Large intestine (tissue), 3 donors: ENCODE data around the gene RGS9. TPM values are rescaled to one million over a fixed set of nuclear protein-coding genes. Genes with fewer than 3 reads are reported as not detected.
"Not testable (repeated sequence)": the region's sequence is repeated elsewhere in the genome, so short reads cannot be mapped to it uniquely, and the experiment has no call there.

Experiments
- DNase-seq, 2 donors: peaks; one replicate each; pipeline versions ENCODE4 v3.0.0 to v3.0.0-alpha.2; 2013
- H3K27ac ChIP-seq: one replicate; pipeline ENCODE4 v1.5.1; 2013; ENCODE audit warnings: low read length
- H3K27me3 ChIP-seq: 2 replicates; pipeline ENCODE4 v1.6.1; 2013; ENCODE audit warnings: low read length; ENCODE audit not compliant: control insufficient read depth, insufficient read depth
- H3K36me3 ChIP-seq: 2 replicates; pipeline ENCODE4 v1.6.1; 2013; ENCODE audit warnings: low read length; ENCODE audit not compliant: control insufficient read depth, insufficient read depth
- H3K4me1 ChIP-seq: one replicate; pipeline ENCODE4 v1.6.1; 2013; ENCODE audit warnings: low read length; ENCODE audit not compliant: control insufficient read depth, insufficient read depth
- H3K4me3 ChIP-seq: one replicate; pipeline ENCODE4 v1.5.1; 2013; ENCODE audit warnings: low read length
- H3K9me3 ChIP-seq: one replicate; pipeline ENCODE4 v1.6.1; 2013; ENCODE audit warnings: mild to moderate bottlenecking, low read depth, low read length, moderate library complexity; ENCODE audit not compliant: control insufficient read depth
- WGBS: methylation state at CpG from one replicate; pipeline ENCODE4 v1.1.5; 2013; ENCODE audit warnings: low lambda C conversion rate; ENCODE audit not compliant: insufficient coverage; 5-methylcytosine and 5-hydroxymethylcytosine counted together
- polyA plus RNA-seq: library from polyadenylated mRNA; unstranded; fragments of 120-200 nt; gene quantifications from one replicate; pipeline ENCODE4 v1.2.1, GENCODE V29; 2013

Gene RGS9
- polyA plus RNA-seq, 1 donor: 7.5 TPM

GRCh38 chr17:65207448-65207847 lies 70.3 kb downstream of the RGS9 start:
- not testable (repeated sequence) for H3K4me3 ChIP-seq

GRCh38 chr17:65208717-65209116 lies 71.5 kb downstream of the RGS9 start:
- no CpG with 5 or more reads among the region's 1 CpG for WGBS
- no peak overlapping the region for H3K4me3 ChIP-seq
- H3K9me3 ChIP-seq: no peaks in the 10 kb centered on the region
- H3K27ac ChIP-seq: no peak overlapping the region
- no peaks in the 10 kb centered on the region for H3K4me1 ChIP-seq
- DNase-seq: no peak
- no peaks in the 10 kb centered on the region for H3K36me3 ChIP-seq
- H3K27me3 ChIP-seq: peaks cover 2% of the 10 kb centered on the region

More at GRCh38 chr17:65207448-65207847, 70.3 kb downstream of the RGS9 start:
- not testable (repeated sequence) for H3K27me3 ChIP-seq, H3K36me3 ChIP-seq, DNase-seq, H3K4me1 ChIP-seq, H3K27ac ChIP-seq, H3K9me3 ChIP-seq
- WGBS: no CpG with 5 or more reads among the region's 1 CpG

- H3K27me3 ChIP-seq: peaks cover 12% of the 10 kb centered on the region
- no peak for DNase-seq
- 100% methylated on average over 1 of the region's 4 CpGs for WGBS
- no peak overlapping the region for H3K27ac ChIP-seq
- no peaks in the 10 kb centered on the region for H3K9me3 ChIP-seq
- H3K4me3 ChIP-seq: no peak overlapping the region
- H3K4me1 ChIP-seq: no peaks in the 10 kb centered on the region
- H3K36me3 ChIP-seq: no peaks in the 10 kb centered on the region
These were observed 81.1 kb downstream of the RGS9 start for GRCh38 chr17:65218261-65218660.

GRCh38 chr17:65219124-65219523 lies 82.0 kb downstream of the RGS9 start:
- no peaks in the 10 kb centered on the region for H3K36me3 ChIP-seq
- 100% methylated on average over 2 of the region's 3 CpGs for WGBS
- no peaks in the 10 kb centered on the region for H3K9me3 ChIP-seq
- H3K27ac ChIP-seq: no peak overlapping the region
- no peaks in the 10 kb centered on the region for H3K4me1 ChIP-seq
- no peak for DNase-seq
- H3K4me3 ChIP-seq: no peak overlapping the region
- peaks cover 12% of the 10 kb centered on the region for H3K27me3 ChIP-seq

- Histone ChIP-seq H3K27ac (no peak overlapping the region), H3K4me1 (no peaks in the 10 kb centered on the region), H3K9me3 (no peaks in the 10 kb centered on the region), H3K27me3 (peaks cover 8% of the 10 kb centered on the region), H3K4me3 (no peak overlapping the region), H3K36me3 (no peaks in the 10 kb centered on the region)
- no peak for DNase-seq
- 83% methylated on average over 1 of the region's 3 CpGs for WGBS
These were observed 82.5 kb downstream of the RGS9 start for GRCh38 chr17:65219707-65220106.

- Histone ChIP-seq H3K36me3 (no peaks in the 10 kb centered on the region), H3K4me3 (no peak overlapping the region), H3K27ac (no peak overlapping the region), H3K4me1 (no peaks in the 10 kb centered on the region), H3K9me3 (no peaks in the 10 kb centered on the region), H3K27me3 (peaks cover 8% of the 10 kb centered on the region)
- no CpG with 5 or more reads among the region's 1 CpG for WGBS
- no peak for DNase-seq
These were observed 83.6 kb downstream of the RGS9 start for GRCh38 chr17:65220732-65221131.

GRCh38 chr17:65222214-65222738 lies 85.1 kb downstream of the RGS9 start:
- H3K4me3 ChIP-seq: no peak overlapping the region
- WGBS: no CpG with 5 or more reads among the region's 3 CpGs
- H3K27me3 ChIP-seq: peaks cover 9% of the 10 kb centered on the region
- H3K27ac ChIP-seq: no peak overlapping the region
- H3K4me1 ChIP-seq: no peaks in the 10 kb centered on the region
- no peaks in the 10 kb centered on the region for H3K9me3 ChIP-seq
- no peak for DNase-seq
- H3K36me3 ChIP-seq: no peaks in the 10 kb centered on the region

GRCh38 chr17:65225061-65225460 lies 87.9 kb downstream of the RGS9 start:
- DNase-seq: no peak
- WGBS: 80% methylated on average over 2 of the region's 18 CpGs
- peaks cover 9% of the 10 kb centered on the region for H3K4me1 ChIP-seq
- no peaks in the 10 kb centered on the region for H3K36me3 ChIP-seq
- peaks cover 8% of the 10 kb centered on the region for H3K27me3 ChIP-seq
- no peaks in the 10 kb centered on the region for H3K9me3 ChIP-seq
- no peak overlapping the region for H3K4me3 ChIP-seq
- no peak overlapping the region for H3K27ac ChIP-seq

- Histone ChIP-seq H3K27me3 (peaks cover 8% of the 10 kb centered on the region), H3K36me3 (no peaks in the 10 kb centered on the region), H3K9me3 (no peaks in the 10 kb centered on the region), H3K4me3 (no peak overlapping the region), H3K4me1 (peaks cover 9% of the 10 kb centered on the region), H3K27ac (no peak overlapping the region)
- no CpG with 5 or more reads among the region's 4 CpGs for WGBS
- no peak for DNase-seq
These were observed 89.1 kb downstream of the RGS9 start for GRCh38 chr17:65226227-65226626.

GRCh38 chr17:65227637-65228036 lies 90.5 kb downstream of the RGS9 start:
- Histone ChIP-seq H3K27me3 (peaks cover 8% of the 10 kb centered on the region), H3K27ac (no peak overlapping the region), H3K4me3 (no peak overlapping the region), H3K4me1 (peaks cover 9% of the 10 kb centered on the region), H3K36me3 (no peaks in the 10 kb centered on the region), H3K9me3 (no peaks in the 10 kb centered on the region)
- 90% methylated on average over 2 of the region's 4 CpGs for WGBS
- DNase-seq: no peak

- Histone ChIP-seq H3K27me3 (peaks cover 8% of the 10 kb centered on the region), H3K9me3 (no peaks in the 10 kb centered on the region), H3K4me1 (peaks cover 9% of the 10 kb centered on the region), H3K4me3 (no peak overlapping the region), H3K27ac (no peak overlapping the region), H3K36me3 (no peaks in the 10 kb centered on the region)
- DNase-seq: no peak
- no CpG with 5 or more reads among the region's 10 CpGs for WGBS
These were observed 91.1 kb downstream of the RGS9 start for GRCh38 chr17:65228287-65228686.
